Cardiac fibroblast (primary cell): ENCODE data around the gene THBD.
"Not testable (repeated sequence)": the region's sequence is repeated elsewhere in the genome, so short reads cannot be mapped to it uniquely, and the experiment has no call there.

Experiments used
- DNase-seq, 2 donors: peaks; one replicate each; pipeline versions ENCODE4 v3.0.0 to v3.0.0-alpha.2; 2010; ENCODE audit warnings: low read depth in 2 of 2
- H3K4me3 ChIP-seq, 2 donors: replicated peaks in 1 of 2; 1 replicate in 1 of 2; 2 replicates in 1 of 2; pipeline ENCODE4 v1.5.1; 2011; ENCODE audit warnings: low read depth in 2 of 2, low read length in 2 of 2, mild to moderate bottlenecking in 2 of 2, moderate library complexity in 1 of 2
- TF ChIP-seq, protein P1 (sequence below): IDR thresholded peaks from one replicate; pipeline ENCODE4 v1.5.1; 2011; ENCODE audit warnings: low read depth, mild to moderate bottlenecking, low read length, inconsistent platforms

THBD gene

DNA sequence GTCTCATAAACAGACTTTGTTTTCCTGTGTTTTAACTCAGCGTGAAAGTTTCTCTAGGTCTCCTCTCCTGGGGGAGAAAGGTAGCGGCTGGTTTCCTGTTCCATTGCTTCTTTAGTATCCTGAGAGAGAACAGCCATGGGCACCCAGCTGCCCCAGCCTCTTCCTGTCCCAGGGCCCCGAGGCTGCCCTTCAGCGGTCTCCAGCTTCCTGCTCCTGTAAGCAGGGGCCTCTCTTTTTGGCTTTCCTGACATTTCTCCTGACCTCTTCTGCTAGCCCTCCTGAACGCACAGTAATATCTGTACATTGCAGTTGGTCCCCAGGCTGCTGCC is 16.8 kb downstream of the THBD start:
- TF ChIP-seq, protein P1, sequence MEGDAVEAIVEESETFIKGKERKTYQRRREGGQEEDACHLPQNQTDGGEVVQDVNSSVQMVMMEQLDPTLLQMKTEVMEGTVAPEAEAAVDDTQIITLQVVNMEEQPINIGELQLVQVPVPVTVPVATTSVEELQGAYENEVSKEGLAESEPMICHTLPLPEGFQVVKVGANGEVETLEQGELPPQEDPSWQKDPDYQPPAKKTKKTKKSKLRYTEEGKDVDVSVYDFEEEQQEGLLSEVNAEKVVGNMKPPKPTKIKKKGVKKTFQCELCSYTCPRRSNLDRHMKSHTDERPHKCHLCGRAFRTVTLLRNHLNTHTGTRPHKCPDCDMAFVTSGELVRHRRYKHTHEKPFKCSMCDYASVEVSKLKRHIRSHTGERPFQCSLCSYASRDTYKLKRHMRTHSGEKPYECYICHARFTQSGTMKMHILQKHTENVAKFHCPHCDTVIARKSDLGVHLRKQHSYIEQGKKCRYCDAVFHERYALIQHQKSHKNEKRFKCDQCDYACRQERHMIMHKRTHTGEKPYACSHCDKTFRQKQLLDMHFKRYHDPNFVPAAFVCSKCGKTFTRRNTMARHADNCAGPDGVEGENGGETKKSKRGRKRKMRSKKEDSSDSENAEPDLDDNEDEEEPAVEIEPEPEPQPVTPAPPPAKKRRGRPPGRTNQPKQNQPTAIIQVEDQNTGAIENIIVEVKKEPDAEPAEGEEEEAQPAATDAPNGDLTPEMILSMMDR = no peak
- DNase-seq = no peak
- H3K4me3 ChIP-seq = no peak overlapping the region

DNA sequence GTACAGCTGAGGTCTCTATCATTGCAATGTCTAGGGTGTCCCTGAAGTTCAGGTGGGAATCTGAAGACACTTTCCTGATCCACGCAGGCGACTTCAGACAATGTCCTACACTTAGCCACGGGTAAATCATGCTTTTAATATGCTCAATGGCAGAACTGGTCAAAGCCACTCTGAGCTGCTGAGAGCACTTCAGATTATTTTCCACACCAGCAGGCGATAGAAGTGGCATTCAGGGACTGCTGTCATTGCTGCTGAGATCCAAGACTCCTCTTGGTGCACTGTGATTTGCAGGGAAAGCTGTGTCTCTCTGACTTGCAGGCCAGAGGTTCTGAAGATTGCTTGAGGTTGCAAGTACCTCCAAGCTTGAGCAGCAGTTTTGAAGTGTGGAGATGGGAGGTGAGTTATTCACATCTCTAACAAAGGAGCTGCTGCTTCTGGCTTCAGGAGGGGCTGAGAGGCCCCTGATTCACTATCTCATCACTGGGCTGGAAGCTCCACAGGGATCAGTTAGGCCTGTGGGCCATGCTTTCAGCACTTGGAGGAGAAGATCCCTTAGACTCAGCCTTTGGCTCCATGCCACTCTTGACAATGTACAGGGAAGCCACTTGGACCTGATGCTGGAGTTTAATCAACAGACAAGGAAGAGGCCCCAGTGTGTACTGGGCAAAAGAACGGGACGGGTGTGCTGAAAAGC is 17.3 kb downstream of the THBD start:
- DNase-seq = no peak
- TF ChIP-seq, protein P1 = no peak

DNA sequence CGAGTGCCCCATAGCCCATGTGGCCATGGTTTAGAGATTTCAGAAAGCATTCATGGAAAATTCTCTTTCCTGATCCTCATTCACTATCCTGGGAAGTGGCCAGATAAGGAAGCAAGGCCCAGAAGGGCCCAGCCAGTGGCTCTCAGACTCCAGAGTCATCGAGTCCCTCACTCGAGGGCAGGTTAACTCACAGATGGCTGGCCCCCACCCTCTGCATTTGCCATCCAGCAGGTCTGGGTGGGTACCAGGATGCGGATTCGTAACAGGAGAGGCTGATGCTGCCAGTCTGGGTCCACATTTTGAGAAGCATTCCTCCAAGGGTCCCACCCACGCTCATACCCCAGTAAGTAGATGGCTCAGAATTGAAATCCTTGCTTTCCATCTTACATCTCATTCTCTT is 18.1 kb downstream of the THBD start:
- DNase-seq = no peak
- no peak overlapping the region for H3K4me3 ChIP-seq
- TF ChIP-seq, protein P1 = no peak

More for the DNA sequence above, 17.3 kb downstream of the THBD start:
- H3K4me3 ChIP-seq = no peak overlapping the region

DNA sequence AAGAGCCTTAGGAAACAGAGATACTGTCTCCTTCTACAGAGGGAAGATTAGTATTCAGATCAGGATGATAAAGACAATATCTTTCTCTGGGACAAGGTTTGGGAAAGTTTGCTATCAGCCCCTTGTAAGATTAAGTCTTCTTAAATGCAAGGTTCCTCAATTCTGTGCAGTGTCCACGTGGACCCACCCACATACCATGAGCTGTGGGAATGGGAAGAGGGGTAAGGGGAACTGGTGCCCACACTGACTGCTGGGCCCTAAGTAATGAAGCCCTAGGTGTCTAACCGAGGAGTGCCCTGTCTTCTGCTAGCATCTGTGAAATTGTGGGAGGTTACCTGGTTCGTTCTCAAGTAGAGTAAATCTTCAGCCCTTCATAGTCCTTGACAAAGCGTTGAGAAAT is 20.1 kb downstream of the THBD start:
- H3K4me3 ChIP-seq = no peak overlapping the region
- TF ChIP-seq, protein P1 = no peak
- DNase-seq = no peak

DNA sequence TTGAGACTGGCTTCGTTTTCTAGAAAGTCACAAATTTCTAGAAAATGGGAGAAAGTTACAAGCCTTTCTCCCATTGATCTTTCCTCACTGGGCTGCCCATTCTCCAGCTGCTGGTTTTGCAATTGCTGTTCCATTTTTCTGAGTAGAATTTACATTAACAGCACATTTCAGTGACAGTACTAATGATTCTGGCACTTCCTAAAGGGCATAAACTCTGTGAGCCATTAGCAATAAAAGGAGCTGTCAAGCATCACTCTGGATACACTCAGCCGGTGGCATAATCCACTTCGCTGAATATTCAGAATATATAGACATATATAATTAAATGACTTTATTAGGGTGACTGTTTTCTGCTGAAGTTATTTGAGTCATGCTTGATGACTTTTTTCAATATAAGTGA is 21.1 kb downstream of the THBD start:
- H3K4me3 ChIP-seq = no peak overlapping the region
- DNase-seq = no peak
- TF ChIP-seq, protein P1 = no peak

DNA sequence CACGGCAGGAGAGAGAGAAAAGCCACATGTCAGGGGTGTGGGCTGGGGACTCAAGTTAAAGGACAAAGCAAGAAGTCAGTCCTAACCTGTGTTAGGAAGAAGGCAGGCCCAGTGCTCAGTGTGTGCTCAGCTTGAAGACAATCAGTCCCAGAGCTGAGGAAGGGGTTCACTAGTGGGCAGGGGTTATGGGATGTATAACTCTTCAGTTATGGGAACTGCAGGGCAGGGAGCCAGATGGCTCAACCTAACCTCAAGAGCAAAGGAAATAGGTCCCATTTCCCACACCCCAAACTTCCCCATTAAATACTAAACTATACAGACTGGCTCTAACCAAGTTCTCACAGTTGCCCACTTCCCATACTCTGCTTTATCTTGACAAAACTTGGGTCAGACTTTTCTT is 21.8 kb downstream of the THBD start:
- DNase-seq = no peak
- no peak overlapping the region for H3K4me3 ChIP-seq
- TF ChIP-seq, protein P1 = no peak

DNA sequence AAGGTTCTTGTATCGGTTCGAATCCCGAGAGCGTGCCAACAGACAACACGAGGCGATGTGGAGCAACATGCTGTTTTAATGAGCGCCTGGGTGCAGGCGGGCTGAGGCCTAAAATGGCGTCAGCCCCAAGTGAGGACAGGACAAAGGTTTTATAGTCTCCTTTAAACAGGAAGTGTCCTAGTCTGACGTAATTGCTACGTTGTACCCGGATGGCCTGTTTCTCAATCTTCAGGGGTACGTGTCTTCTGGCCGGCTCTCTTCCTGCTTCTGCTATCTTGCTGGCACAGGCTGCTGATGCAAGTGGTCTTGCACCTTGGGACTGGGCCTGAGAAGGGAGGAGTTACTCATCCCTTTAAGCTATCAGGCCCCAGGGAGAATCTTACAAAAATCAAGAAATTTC is 24.0 kb downstream of the THBD start:
- not testable (repeated sequence) for H3K4me3 ChIP-seq
- peak; percentile 39 to 53 for DNase-seq
